ENCODE results near the gene SYT1.
"Not testable (repeated sequence)": the region's sequence is repeated elsewhere in the genome, so short reads cannot be mapped to it uniquely, and the experiment has no call there.

Gene SYT1

DNA sequence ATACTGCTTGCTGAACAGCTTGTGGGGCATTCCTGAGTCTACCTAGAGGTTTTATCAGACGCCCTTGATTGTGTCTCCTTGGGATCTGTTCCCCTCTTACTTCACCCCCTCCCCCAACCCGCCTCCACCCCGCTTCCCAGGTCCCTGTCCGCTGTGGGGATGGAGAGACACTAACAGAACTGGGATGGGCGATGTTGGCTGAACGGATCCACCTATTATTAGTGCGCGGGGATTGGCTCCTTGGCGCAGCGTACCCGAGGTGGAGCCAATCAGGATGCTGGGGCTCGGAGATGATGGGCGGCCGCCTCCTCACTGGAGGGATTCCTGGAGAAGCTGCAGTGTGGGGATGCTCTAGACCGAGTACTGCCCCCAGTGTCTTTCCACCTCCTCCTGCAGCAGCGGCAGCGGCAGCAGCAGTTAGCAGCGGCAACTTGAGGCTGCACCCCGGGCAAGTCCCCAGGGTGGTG is at the start of gene SYT1:
TSS of gene SYT1 (plus strand) at position 372 of the 467 bp plus-strand sequence.
- peak; percentile 84 for DNase-seq

GRCh38 chr12:78818487-78818886 is 46.1 kb upstream of the SYT1 start:
- DNase-seq, result no peak

DNA sequence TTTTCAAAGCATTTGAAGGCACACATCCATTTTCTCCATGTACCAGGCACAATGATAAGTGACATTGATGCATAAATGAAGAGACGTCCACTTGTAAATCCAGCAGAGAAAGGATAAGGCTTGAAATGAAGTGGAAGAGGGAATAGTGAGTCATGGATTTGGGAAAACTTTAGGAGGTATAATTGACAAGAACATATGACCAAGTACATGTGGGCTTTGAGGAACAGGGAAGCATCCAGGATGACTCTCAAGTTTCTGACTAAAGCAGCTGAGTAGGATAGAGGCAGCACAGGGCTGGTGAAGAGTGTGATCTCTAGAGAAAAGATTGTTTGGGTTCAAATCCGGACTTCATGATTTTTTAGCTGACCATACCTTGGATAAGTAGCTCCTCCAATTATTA is 43.6 kb upstream of the SYT1 start:
- DNase-seq, result no peak

- DNase-seq, result no peak
These were observed 39.7 kb upstream of the SYT1 start for GRCh38 chr12:78824918-78825317.

- DNase-seq, result no peak
These were observed 34.9 kb upstream of the SYT1 start for GRCh38 chr12:78829690-78830089.

DNA sequence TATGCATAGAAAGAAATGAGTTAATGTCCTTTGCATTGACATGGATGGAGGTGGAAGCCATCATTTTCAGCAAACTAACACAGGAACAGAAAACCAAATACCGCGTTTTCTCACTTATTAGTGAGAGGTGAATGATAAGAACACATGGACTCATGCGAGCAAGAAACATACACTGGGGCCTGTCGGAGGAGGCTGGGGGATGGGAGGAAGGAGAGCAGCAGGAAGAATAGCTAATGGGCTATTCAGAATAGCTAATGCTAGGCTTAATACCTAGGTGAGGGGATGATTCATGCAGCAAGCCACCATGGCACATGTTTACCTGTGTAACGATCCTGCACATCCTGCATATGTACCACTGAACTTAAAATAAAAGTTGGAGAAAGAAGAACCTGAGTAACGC is 29.1 kb upstream of the SYT1 start:
- no peak for DNase-seq

DNA sequence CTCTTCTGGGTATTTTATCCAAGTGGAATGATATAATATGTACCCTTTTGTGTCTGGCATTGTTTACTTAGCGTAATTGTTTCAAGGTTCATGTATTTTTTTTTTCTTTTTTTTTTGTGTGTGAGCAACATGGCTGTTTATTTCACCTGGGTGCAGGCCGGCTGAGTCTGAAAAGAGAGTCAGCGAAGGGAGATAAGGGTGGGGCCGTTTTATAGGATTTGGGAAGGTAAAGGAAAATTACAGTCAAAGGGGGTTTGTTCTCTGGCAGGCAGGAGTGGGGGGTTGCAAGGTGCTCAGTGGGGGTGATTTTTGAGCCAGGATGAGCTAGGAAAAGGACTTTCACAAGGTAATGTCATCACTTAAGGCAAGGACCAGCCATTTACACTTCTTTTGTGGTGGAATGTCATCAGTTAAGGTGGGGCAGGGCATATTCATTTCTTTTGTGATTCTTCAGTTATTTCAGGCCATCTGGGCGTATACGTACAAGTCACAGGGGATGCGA is 24.0 kb upstream of the SYT1 start:
- not testable (repeated sequence) for DNase-seq

DNA sequence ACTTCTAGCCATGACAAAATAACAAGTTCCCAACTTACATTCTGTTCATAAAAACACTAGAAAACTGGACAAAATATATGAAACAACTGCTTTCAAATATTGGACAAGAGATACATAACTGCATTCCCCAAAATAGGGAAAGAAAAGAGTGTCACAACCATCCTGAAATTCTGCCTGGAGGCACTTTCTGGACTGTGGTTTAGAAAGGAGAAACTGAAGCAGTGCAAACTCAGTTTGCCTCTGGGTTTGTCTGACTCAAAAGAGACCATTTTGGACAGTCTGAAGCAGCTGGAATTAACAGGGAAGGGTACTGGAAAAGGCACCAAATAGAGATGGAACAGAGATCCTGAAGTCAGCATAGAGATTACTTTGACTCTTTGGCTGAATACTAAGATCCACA is 11.3 kb upstream of the SYT1 start:
- DNase-seq, result no peak

DNA sequence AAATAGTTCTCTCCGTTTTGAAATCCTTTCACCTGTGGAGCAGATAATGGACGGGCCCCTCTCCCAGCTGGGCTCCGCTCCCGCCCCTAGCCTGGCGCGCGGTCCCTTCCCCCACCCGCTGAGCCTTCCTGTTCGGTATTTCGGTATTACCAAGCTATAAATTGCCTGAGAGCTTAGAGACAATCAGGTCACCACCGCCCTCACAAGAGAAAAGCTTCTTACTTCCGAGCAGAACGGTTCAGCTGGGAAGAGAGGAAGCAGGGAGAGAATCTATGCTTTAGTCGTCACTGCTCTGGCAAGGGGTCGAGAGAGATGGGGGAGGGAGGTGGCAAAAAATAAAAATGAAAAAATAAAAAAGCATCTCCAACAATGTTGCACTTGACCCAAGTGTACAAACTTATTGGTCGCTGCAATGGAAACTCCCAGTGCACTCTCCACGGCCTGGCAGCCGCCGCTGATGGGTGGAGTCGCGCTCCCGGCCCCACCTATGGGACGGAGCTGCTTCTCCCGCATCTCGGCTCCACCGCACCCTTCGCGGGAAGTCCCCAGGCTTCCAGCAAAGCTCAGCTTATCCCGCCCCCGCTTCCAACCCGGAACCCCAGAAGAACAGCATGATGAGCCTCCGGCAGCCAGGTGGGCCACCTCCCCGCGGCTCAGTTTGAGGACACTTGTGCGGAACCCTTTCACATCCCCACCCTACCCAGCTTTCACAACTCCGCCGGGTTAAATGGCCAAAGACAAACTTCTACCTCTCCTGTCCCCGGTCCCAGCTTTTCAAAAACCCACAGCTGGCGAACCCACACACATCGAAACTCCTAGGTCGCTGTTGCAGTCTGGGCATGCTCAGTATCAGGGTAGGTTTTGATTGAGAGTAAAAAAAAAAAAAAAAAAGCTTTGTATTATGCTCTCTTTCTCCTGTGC is 832 bp upstream of the SYT1 start:
- DNase-seq, result peak; percentile 27

- DNase-seq, result no peak
These were observed 393 bp downstream of the SYT1 start for GRCh38 chr12:78864870-78865463.

DNA sequence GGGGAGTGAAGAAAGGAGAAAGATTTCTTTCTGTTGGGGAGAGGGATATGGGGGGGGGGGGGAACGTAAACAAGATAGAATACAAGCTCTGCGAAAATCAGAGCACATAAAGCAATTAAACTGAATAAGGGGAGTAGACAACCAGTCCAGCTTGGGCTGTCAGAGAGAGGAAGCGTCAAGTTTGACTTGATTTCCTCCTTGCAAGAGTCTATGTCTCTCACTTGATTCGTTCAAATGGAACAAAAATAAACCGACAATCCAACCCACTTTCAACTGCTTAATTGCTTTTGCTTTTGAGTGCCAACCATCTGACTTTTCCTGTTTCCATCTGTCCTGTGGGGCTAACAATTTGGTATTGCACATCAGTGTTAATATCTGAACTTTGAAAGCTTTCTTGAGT is 942 bp downstream of the SYT1 start:
- DNase-seq, result no peak

DNA sequence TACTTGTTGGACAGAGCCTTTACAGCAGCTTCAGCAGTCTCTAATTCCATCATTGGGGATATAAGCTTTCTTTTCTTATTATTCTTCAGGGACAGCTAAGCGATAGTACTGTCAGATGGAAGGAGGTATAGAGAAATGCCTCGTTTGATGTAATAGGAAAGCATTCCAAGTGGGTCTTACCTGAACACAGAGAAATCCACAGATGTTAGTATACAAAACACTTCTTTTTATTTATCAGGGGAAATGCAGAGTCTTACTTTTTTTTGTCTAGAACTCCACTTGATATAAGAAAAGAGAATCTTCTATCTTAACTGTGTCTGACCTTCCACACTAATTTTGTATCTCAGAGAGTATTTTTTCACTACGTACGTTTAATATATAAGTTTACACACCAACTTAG is 1.9 kb downstream of the SYT1 start:
- DNase-seq, result no peak

DNA sequence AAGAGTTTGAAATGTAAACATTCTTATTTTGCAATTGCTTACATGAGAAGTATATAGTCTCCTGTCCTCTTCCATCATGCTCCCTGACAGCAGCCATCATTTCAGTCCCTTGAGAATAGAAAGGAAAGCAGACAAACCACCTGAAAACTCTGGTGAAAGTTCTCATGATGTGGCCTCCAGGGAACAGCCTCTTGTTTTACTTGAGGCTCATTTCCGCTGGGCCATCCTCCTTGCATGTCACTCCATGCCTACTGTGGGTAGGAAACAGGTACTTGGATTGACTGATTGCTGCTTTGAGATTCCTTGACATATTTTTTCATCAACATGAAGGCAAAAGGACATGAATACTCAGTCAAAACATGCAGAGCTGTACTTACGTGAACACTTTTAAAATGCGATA is 6.0 kb downstream of the SYT1 start:
- no peak for DNase-seq

DNA sequence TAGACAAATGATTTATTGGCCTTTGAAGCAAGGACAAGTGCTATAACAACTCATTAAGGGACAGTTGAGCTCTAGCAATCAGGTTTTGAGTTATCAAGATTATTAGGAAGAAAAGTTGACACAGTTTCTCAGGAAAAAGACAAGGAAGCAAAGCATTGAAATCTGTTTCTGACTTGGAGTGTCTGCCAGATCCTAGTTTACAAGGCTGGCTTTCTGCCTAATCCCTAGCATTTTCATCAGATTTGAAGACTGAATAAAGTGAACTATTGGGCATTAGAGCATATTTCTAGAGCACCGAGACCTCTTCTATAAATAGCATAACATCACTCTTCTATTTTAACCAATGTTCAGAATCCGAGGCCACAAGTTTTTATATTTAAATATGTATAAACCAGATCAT is 7.0 kb downstream of the SYT1 start:
- DNase-seq, result no peak

DNA sequence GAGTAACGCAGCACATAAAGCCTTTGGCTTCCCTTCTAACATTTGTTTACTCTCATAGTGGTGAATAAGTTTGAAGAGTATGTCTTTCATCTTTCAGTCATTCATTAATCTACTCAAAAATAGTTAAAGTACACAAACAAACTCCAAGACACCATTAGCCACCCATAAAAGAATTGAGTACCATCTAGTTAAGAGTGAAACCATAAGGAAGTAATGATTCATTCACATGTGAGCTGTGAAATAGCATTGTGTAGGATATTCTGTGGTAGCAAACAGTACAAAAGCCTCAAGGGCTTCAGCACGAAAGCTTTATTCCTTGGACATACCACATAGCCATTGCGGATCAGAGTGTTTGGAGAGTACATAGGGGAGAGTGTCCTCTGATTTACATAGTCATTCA is 13.9 kb downstream of the SYT1 start:
- no peak for DNase-seq

DNA sequence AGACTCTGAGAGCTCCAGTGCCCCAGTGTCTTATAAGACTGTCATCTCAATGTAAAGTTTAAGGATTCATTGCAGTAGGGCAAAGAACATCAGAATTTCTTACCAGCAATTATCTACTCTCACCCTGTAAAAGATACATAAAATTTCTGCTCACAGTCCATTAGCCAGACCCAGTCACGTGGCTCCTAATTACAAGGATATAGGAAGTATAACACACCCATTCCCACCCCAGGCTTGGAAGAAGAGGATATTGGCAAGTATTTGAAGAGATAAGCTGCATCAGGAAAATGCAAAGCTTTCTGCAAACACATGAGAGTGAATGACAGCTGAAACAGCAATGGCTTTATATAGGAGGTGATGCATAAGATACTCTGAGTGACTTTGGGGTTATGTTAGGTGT is 14.3 kb downstream of the SYT1 start:
- DNase-seq, result no peak

- no peak for DNase-seq
These were observed 15.5 kb downstream of the SYT1 start for GRCh38 chr12:78880078-78880477.

- DNase-seq, result peak; percentile 30
These were observed 17.1 kb downstream of the SYT1 start for GRCh38 chr12:78881685-78882084.

DNA sequence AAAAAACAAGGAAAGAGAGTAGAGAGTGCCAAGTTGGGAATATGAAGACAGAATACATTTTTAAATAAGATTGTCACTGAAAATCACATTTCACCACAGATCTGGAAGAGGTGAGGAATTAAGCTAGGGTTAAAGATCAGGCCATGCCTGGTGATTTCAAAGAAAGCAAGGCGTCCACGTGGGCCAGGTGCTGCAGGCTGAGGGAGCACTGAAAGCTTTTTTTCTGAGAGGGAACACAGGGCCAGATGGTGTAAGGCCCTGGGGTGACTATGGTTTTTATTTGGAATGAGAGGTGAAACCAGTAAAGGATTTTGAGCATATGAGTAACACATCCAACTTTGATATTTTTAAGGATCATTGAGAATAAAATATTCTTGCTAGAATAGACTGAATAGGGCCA is 20.9 kb downstream of the SYT1 start:
- no peak for DNase-seq

DNA sequence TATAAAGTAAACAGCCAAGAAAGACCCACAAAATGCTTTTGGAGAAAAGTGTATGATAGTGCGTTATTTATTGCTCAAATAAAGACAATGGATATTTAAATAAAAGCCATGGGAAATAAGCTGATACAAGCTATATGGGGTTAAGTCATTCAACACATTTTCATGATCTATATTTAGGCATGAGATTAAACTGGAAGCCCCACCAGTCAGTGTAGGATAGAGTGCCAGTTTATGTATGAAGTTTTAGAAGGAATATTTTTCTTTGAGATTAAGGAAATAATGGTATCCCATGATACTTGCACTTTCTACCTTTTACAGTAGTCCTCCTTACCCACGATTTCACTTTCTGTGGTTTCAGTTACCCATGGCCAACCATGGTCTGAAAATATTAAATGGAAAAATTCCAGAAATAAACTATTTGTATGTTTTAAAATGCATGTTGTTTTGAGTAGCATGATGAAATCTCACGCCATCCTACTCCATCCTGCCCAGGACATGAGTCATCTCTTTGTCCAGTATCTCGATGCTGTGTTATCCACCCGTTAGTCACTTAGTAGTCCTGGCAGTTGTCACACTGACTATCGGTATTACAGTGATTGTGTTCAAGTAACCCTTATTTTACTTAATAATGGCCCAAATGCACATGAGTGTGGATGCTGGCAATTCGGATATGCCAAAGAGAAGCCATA is 22.3 kb downstream of the SYT1 start:
- peak; percentile 40 for DNase-seq

- no peak for DNase-seq
These were observed 22.9 kb downstream of the SYT1 start for GRCh38 chr12:78887444-78887843.

GRCh38 chr12:78888568-78888967 is 24.0 kb downstream of the SYT1 start:
- no peak for DNase-seq

- DNase-seq, result no peak
These were observed 27.2 kb downstream of the SYT1 start for GRCh38 chr12:78891646-78892353.

Data from fibroblast of skin of right quadriceps (primary cell).